H1 (cell line): ENCODE measurements around the gene AGFG1. TPM values are rescaled to one million over a fixed set of nuclear protein-coding genes. Genes with fewer than 3 reads are reported as not detected.

ENCODE experiments used
- YY1 ChIP-seq: IDR thresholded peaks from 2 replicates; pipeline ENCODE4 v1.6.1; 2011; ENCODE audit warnings: low read depth, mild to moderate bottlenecking, low read length
- polyA plus RNA-seq, 7 experiments: library from polyadenylated mRNA; depleted of rRNA in 3 of 7; stranded (reverse) in 5 of 7; unstranded in 2 of 7; fragments of >200 nt in 5 of 7; fragments of 200-250 nt in 2 of 7; gene quantifications; 1 replicate in 5 of 7; 2 replicates in 1 of 7; 4 replicates in 1 of 7; pipeline versions ENCODE4 v1.2.1 to v1.2.3, GENCODE V29; 2011 to 2013; ENCODE audit warnings: missing spikeins in 2 of 7, mixed read lengths in 2 of 7
- total RNA-seq: library from RNA; stranded (reverse); fragmentation: NEBNext Ultra II Directional; extraction: Animal tissue kit (Norgen Biotek cat#: 25700); gene quantifications from 2 replicates; pipeline ENCODE4 v1.2.1, GENCODE V29; 2021

AGFG1 gene
- total and polyA plus RNA-seq, 2 of the 8 experiments (the other 6 are each of a cell fraction or from before 2014, with no cell fraction given) = 102 to 147 TPM

- TF ChIP-seq YY1 = no peak
- TF ChIP-seq, all 59 proteins: peak for 0
These were observed 38.1 kb downstream of the AGFG1 start (continued) for GRCh38 chr2:227509824-227510619.
